Esophagus squamous epithelium (tissue), 5 donors: Measurements from ENCODE around the gene PHEX. TPM values are rescaled to one million over a fixed set of nuclear protein-coding genes. Genes with fewer than 3 reads are reported as not detected.

Experiments
- DNase-seq: peaks from one replicate; lab custom pipeline; 2025; lab: John Stamatoyannopoulos, UW
- H3K27ac ChIP-seq, 4 donors: fragments of 200-600 bp; sonication (generic); one replicate each; pipeline ENCODE4 v1.5.1; 2016 to 2019; ENCODE audit warnings: mild to moderate bottlenecking in 1 of 4
- H3K27me3 ChIP-seq, 4 donors: fragments of 200-600 bp; sonication (generic); 1 replicate in 3 of 4; 2 replicates in 1 of 4; pipeline versions ENCODE4 v1.5.1 to v1.6.0; 2017 to 2021; ENCODE audit warnings: antibody characterized with exemption in 1 of 4
- H3K36me3 ChIP-seq, 3 donors: fragments of 200-600 bp; sonication (generic); one replicate each; pipeline ENCODE4 v1.5.1; 2016 to 2019
- H3K4me1 ChIP-seq, 3 donors: fragments of 200-600 bp; sonication (generic); one replicate each; pipeline ENCODE4 v1.5.1; 2017 to 2019
- H3K4me3 ChIP-seq, 4 donors: fragments of 200-600 bp; sonication (generic); 1 replicate in 3 of 4; 2 replicates in 1 of 4; pipeline ENCODE4 v1.5.1; 2016 to 2019; ENCODE audit warnings: mild to moderate bottlenecking in 2 of 4, moderate library complexity in 1 of 4
- H3K9me3 ChIP-seq, 3 donors: fragments of 200-600 bp; sonication (generic); one replicate each; pipeline ENCODE4 v1.5.1; 2016 to 2019
- CTCF ChIP-seq, 6 experiments: fragments of 450-650 bp in 4 of 6; fragments of 200-600 bp in 2 of 6; sonication (generic) in 2 of 6; IDR thresholded peaks; one replicate each; pipeline ENCODE4 v1.5.1; 2016 to 2019; ENCODE audit warnings: antibody characterized with exemption in 6 of 6, mild to moderate bottlenecking in 4 of 6, moderate library complexity in 4 of 6
- POLR2A ChIP-seq, 4 donors: fragments of 450-650 bp; IDR thresholded peaks; one replicate each; pipeline ENCODE4 v1.6.1; 2017; ENCODE audit warnings: antibody characterized with exemption in 4 of 4, mild to moderate bottlenecking in 4 of 4, moderate library complexity in 3 of 4
- WGBS, 2 donors: methylation state at CpG; one replicate each; pipeline ENCODE4 v1.1.5; 2018; 5-methylcytosine and 5-hydroxymethylcytosine counted together
- intact Hi-C: fragments of 100-400 bp; cut with DNase I; formaldehyde crosslinking; loops from one replicate; pipeline ENCODE4 v1.15.0; 2022
- total RNA-seq, 4 donors: library from RNA; depleted of rRNA; stranded (reverse); fragments of >200 nt; gene quantifications; one replicate each; pipeline ENCODE4 v1.1.0, GENCODE V29; 2016
- donor health status: DM: yes; HTN: yes; CAD: no.

PHEX gene
- total RNA-seq, 4 donors from 2014 or later: 0.04 to 0.73 (median 0.31) TPM

- Histone ChIP-seq H3K4me1 (no peaks in the 10 kb centered on the region), H3K9me3 (no peaks in the 10 kb centered on the region), H3K36me3 (no peaks in the 10 kb centered on the region), H3K4me3 (no peak overlapping the region), H3K27me3 (no peaks in the 10 kb centered on the region), H3K27ac (no peak overlapping the region)
- intact Hi-C loops: no loop called here
- TF ChIP-seq CTCF (IDR thresholded peaks at IDR 0.05) (no peak), POLR2A (IDR thresholded peaks at IDR 0.05) (no peak)
- DNase-seq: no peak
- 53 to 72% methylated on average over 3 of the region's 3 CpGs for WGBS, 2 donors
Observed at GRCh38 chrX:22093550-22093949, 61.4 kb downstream of the PHEX start.

GRCh38 chrX:22095286-22095685 lies 63.2 kb downstream of the PHEX start:
- WGBS, 2 donors: 36 to 59% methylated on average over 3 of the region's 3 CpGs
- no peak for DNase-seq
- Histone ChIP-seq H3K36me3 (no peaks in the 10 kb centered on the region), H3K9me3 (no peaks in the 10 kb centered on the region), H3K27me3 (no peaks in the 10 kb centered on the region), H3K27ac (no peak overlapping the region), H3K4me3 (no peak overlapping the region), H3K4me1 (no peaks in the 10 kb centered on the region)
- intact Hi-C loops: no loop called here
- no peak for TF ChIP-seq POLR2A (IDR thresholded peaks at IDR 0.05)
- no peak for TF ChIP-seq CTCF (IDR thresholded peaks at IDR 0.05)

GRCh38 chrX:22095856-22096255 lies 63.7 kb downstream of the PHEX start:
- TF ChIP-seq CTCF (IDR thresholded peaks at IDR 0.05) (no peak), POLR2A (IDR thresholded peaks at IDR 0.05) (no peak)
- no peaks in the 10 kb centered on the region for H3K4me1 ChIP-seq
- intact Hi-C loops: no loop called here
- no peaks in the 10 kb centered on the region for H3K36me3 ChIP-seq
- H3K27ac ChIP-seq: no peak overlapping the region
- DNase-seq: no peak
- H3K4me3 ChIP-seq: no peak overlapping the region
- no peaks in the 10 kb centered on the region for H3K9me3 ChIP-seq
- no peaks in the 10 kb centered on the region for H3K27me3 ChIP-seq
- 89 to 97% methylated on average over 3 to 4 of the region's 4 CpGs for WGBS, 2 donors

GRCh38 chrX:22097012-22097694 lies 65.0 kb downstream of the PHEX start:
- WGBS, 2 donors: 67 to 80% methylated on average over 1 of the region's 1 CpG
- intact Hi-C loops: no loop called here
- TF ChIP-seq CTCF (IDR thresholded peaks at IDR 0.05): no peak
- no peak for TF ChIP-seq POLR2A (IDR thresholded peaks at IDR 0.05)
- Histone ChIP-seq H3K4me1 (no peaks in the 10 kb centered on the region), H3K9me3 (no peaks in the 10 kb centered on the region), H3K27me3 (no peaks in the 10 kb centered on the region), H3K4me3 (no peak overlapping the region), H3K36me3 (no peaks in the 10 kb centered on the region), H3K27ac (no peak overlapping the region)
- no peak for DNase-seq

GRCh38 chrX:22105231-22105630 lies 73.1 kb downstream of the PHEX start:
- Histone ChIP-seq H3K27me3 (no peaks in the 10 kb centered on the region), H3K9me3 (no peaks in the 10 kb centered on the region), H3K36me3 (no peaks in the 10 kb centered on the region), H3K4me3 (no peak overlapping the region), H3K4me1 (no peaks in the 10 kb centered on the region), H3K27ac (no peak overlapping the region)
- no peak for TF ChIP-seq POLR2A (IDR thresholded peaks at IDR 0.05)
- TF ChIP-seq CTCF (IDR thresholded peaks at IDR 0.05): no peak
- 64 to 89% methylated on average over 3 to 6 of the region's 6 CpGs for WGBS, 2 donors
- intact Hi-C loops: no loop called here
- no peak for DNase-seq
